Natural killer cell (primary cell): ENCODE data around the gene ZNF285. TPM values are rescaled to one million over a fixed set of nuclear protein-coding genes. Genes with fewer than 3 reads are reported as not detected.
A peak's percentile ranks its signal among the peaks of the same experiment; 100 is the strongest.

Source experiments
- ATAC-seq, 3 donors: fragments of 150-1000 bp in 2 of 3; fragments of 200-7000 bp in 1 of 3; cut with Tn5 transposase; 1 replicate in 1 of 3; 2 replicates in 2 of 3; pipeline ENCODE4 v1.10.0; 2021; ENCODE audit warnings: mild to moderate bottlenecking in 2 of 3, moderate library complexity in 2 of 3
- DNase-seq, 2 donors: peaks; one replicate each; pipeline versions ENCODE4 v3.0.0 to v3.0.0-alpha.2; 2013 to 2021; ENCODE audit warnings: mixed read lengths in 1 of 2
- H3K27ac ChIP-seq: one replicate; pipeline ENCODE4 v1.5.1; 2013; ENCODE audit warnings: mild to moderate bottlenecking, low read length
- H3K27me3 ChIP-seq: one replicate; pipeline ENCODE4 v1.6.1; 2013; ENCODE audit warnings: low read length; ENCODE audit not compliant: control insufficient read depth, insufficient read depth
- H3K36me3 ChIP-seq: one replicate; pipeline ENCODE4 v1.6.1; 2013; ENCODE audit warnings: low read length; ENCODE audit not compliant: control insufficient read depth, insufficient read depth
- H3K4me1 ChIP-seq: one replicate; pipeline ENCODE4 v1.6.1; 2013; ENCODE audit warnings: low read length; ENCODE audit not compliant: control insufficient read depth, insufficient read depth
- H3K4me3 ChIP-seq: one replicate; pipeline ENCODE4 v1.5.1; 2013; ENCODE audit warnings: low read length
- H3K9me3 ChIP-seq: one replicate; pipeline ENCODE4 v1.6.1; 2013; ENCODE audit warnings: low read length; ENCODE audit not compliant: control insufficient read depth, insufficient read depth
- H3K27ac Mint-ChIP-seq, 2 donors: one replicate each; pipeline ENCODE4 v1.8.0; 2022; ENCODE audit warnings: mild to moderate bottlenecking in 2 of 2, mixed read lengths in 2 of 2, moderate library complexity in 1 of 2
- H3K27me3 Mint-ChIP-seq, 2 donors: one replicate each; pipeline ENCODE4 v1.8.0; 2022; ENCODE audit warnings: low read depth in 2 of 2, mixed read lengths in 2 of 2
- H3K36me3 Mint-ChIP-seq: one replicate; pipeline ENCODE4 v1.8.0; 2022; ENCODE audit warnings: mixed read lengths
- H3K4me1 Mint-ChIP-seq, 2 donors: one replicate each; pipeline ENCODE4 v1.8.0; 2022; ENCODE audit warnings: mixed read lengths in 2 of 2
- H3K4me3 Mint-ChIP-seq: one replicate; pipeline ENCODE4 v1.8.0; 2022; ENCODE audit warnings: mild to moderate bottlenecking, moderate library complexity, mixed read lengths
- H3K9me3 Mint-ChIP-seq, 2 donors: one replicate each; pipeline ENCODE4 v1.8.0; 2022; ENCODE audit warnings: mixed read lengths in 2 of 2
- CTCF ChIP-seq: fragments of 200-600 bp; IDR thresholded peaks from one replicate; pipeline ENCODE4 v1.8.0; 2022; ENCODE audit warnings: antibody characterized with exemption
- WGBS: methylation state at CpG from one replicate; pipeline ENCODE4 v1.1.7; 2013; ENCODE audit warnings: missing lambda C conversion rate; ENCODE audit not compliant: insufficient coverage; 5-methylcytosine and 5-hydroxymethylcytosine counted together
- intact Hi-C: fragments of 100-400 bp; cut with micrococcal nuclease; formaldehyde crosslinking; loops from one replicate; pipeline ENCODE4 v1.14.2; 2022
- total RNA-seq, 4 donors: library from RNA; stranded (reverse); fragments of 120-200 nt in 1 of 4; gene quantifications; one replicate each; pipeline versions ENCODE4 v1.2.3 to v1.2.4, GENCODE V29; 2013 to 2022

The ZNF285 gene
- total RNA-seq: 1 to 10 TPM in 1 of 3 donors, under 1 TPM in 2; 0.82 to 2.2 (median 0.88) TPM
- total RNA-seq (2013): 6.4 TPM

GRCh38 chr19:44401139-44402115, at the start of gene ZNF285:
Gene ZNF285 (minus strand): TSS chr19:44401608. CDS start chr19:44397213, 4,395 bp downstream.
- ATAC-seq (peak; percentile 74 to 99 (median 98)), DNase-seq (peak; percentile 73 to 80)
- Histone ChIP-seq H3K27ac (no peak within 1 kb of the TSS), H3K4me1 (peaks cover 9% of the 10 kb centered on the region), H3K9me3 (peaks cover 18% of the 10 kb centered on the region), H3K4me3 (peak within 1 kb of the TSS; percentile 67), H3K36me3 (no peaks in the 10 kb centered on the region), H3K27me3 (no peaks in the 10 kb centered on the region)
- WGBS: 10% methylated on average over 36 of the region's 43 CpGs
- H3K36me3 Mint-ChIP-seq: peaks cover 25% of the 10 kb centered on the region
- intact Hi-C loops: no loop called here
- no peak for TF ChIP-seq CTCF
- peak within 1 kb of the TSS; percentile 79 to 83 for H3K27ac Mint-ChIP-seq
- peak within 1 kb of the TSS; percentile 99 for H3K4me3 Mint-ChIP-seq
- peaks cover 4 to 14% of the 10 kb centered on the region in 2 donors for H3K27me3 Mint-ChIP-seq
- peaks cover 7 to 8% of the 10 kb centered on the region in 2 donors for H3K4me1 Mint-ChIP-seq
- H3K9me3 Mint-ChIP-seq: peaks cover 5 to 8% of the 10 kb centered on the region in 2 donors

GRCh38 chr19:44447916-44448674, 46.7 kb upstream of the ZNF285 start, which contains the start of gene ZNF229:
Gene ZNF229 (minus strand): TSS chr19:44448472. CDS start chr19:44442847, 5,625 bp downstream.
- ATAC-seq (peak; percentile 43 to 78 (median 64)), DNase-seq (peak; percentile 19 to 76)
- Mint-ChIP-seq H3K27ac (no peak within 1 kb of the TSS), H3K9me3 (peaks cover 34 to 41% of the 10 kb centered on the region in 2 donors), H3K36me3 (peaks cover 71% of the 10 kb centered on the region), H3K27me3 (peaks cover 11 to 14% of the 10 kb centered on the region in 2 donors), H3K4me1 (peaks cover 5 to 6% of the 10 kb centered on the region in 2 donors), H3K4me3 (peak within 1 kb of the TSS; percentile 81)
- TF ChIP-seq CTCF: no peak
- Histone ChIP-seq H3K27ac (no peak within 1 kb of the TSS), H3K9me3 (peaks cover 59% of the 10 kb centered on the region), H3K27me3 (no peaks in the 10 kb centered on the region), H3K4me1 (peaks cover 10% of the 10 kb centered on the region), H3K36me3 (no peaks in the 10 kb centered on the region), H3K4me3 (peak within 1 kb of the TSS; percentile 45)
- intact Hi-C loops: no loop called here
- 7% methylated on average over 44 of the region's 45 CpGs for WGBS

DNA sequence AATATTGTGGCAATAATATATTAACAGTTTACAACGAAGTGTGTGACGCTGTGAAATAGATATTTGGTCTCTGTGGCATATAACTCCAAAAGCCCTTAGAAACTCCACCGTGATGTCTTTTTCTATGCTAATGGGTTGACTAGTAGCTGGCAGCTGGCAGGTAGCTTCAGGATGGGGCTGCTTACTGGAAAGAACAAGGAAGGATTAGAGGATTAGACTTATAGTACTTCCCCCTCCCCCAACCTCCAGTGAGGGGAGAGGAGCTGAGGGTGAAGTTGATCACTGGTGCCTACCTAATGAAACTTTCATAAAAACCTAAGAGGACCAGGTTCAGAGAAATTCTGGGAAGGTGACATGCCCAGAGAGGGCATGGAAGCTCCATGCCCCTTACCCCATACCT, 37.0 kb upstream of the ZNF285 start:
- Mint-ChIP-seq H3K27me3 (no peaks in the 10 kb centered on the region), H3K4me1 (no peaks in the 10 kb centered on the region), H3K27ac (no peak overlapping the region), H3K9me3 (peaks cover 10 to 28% of the 10 kb centered on the region in 2 donors), H3K36me3 (peaks cover 30% of the 10 kb centered on the region), H3K4me3 (no peak overlapping the region)
- no peak for DNase-seq
- TF ChIP-seq CTCF: no peak
- Histone ChIP-seq H3K27me3 (no peaks in the 10 kb centered on the region), H3K36me3 (no peaks in the 10 kb centered on the region), H3K4me1 (no peaks in the 10 kb centered on the region), H3K4me3 (no peak overlapping the region), H3K9me3 (peaks cover 39% of the 10 kb centered on the region), H3K27ac (no peak overlapping the region)
- no peak for ATAC-seq
- intact Hi-C loops: no loop called here
- WGBS: 94% methylated on average over 2 of the region's 3 CpGs
